ENCODE results near the gene OBSCN.

The OBSCN gene

DNA sequence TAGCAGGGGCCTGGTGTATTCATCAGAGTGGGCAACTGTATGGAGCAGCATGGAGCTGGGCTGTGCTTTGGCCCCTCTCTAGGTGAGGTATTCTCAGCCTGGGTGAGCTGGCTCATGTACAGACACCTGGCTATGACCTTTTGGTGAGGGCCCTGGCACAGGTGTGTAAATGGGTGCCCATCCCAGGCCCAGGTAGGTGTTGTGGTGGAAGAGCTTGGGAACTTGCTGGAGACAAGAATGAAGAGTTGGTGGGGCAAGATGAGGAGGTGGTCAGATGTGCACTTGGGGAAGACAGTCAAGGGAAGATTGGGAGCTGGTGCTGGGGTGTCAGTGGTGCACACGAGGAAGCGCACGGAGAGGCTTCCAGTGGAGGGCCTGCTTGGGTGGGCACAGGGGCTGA is 103.2 kb downstream of the OBSCN start:
- no peak for DNase-seq

DNA sequence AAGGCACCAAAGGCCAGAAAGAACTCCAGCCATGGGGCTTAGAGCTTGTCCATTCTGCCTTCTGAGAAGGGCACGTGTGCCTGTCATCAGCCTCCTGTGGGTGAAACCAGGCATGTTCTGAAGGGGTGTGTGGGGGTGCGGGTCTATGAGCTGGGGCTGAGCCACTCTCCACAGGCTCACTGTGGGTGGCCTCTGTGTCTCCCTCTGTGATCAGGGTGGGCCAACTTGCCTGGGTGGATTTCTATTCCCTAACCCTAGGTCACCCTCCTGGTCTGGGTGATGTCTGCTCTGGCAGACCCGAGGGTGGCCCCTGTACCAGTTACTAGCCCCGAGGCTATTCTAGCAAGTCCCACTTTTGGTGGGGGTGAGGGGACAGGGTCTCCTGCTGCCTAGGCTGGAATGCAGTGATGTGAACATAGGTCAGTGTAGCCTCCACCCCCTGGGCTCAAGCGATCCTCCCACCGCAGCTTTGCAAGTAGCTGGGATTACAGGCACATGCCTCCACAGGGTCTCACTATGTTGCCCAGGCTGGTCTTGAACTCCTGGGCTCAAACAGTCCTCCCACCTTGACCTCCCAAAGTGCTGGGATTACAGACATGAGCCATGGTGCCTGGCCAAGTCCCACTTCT is 104.4 kb downstream of the OBSCN start:
- no peak for DNase-seq

DNA sequence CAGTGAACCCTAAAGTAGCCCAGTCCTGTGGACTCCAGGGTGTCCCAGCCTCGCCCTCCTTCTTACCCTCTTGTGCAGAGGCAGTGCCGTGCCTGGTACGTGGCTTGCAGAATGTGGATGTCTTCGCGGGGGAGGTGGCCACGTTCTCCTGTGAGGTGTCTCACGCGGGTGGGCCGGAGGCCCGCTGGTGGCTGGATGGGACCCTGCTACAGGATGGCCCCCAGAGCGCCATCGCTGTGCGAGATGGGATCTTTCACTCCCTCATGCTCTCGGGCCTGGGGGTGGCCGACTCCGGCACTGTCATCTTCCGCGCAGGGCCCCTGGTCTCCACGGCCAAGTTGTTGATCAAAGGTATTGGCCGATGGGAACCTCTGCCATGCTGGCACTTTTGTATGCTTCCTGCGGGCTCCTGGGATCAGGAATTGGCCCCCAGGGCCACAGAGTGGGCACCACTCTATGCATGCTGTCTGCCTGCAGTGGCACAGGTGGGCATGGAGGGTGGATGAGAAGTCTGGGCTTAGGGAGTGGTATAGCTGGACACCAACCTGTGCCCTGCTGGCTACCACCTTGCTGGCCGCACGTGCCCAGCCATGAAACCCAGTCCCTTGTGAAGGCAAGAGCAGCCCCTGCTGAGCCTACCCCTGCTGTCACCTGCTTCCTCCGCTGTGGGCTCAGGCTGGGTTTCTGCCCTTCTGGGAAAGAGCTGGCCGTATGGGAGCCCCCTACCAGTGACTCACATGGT is 105.9 kb downstream of the OBSCN start:
- DNase-seq: no peak

DNA sequence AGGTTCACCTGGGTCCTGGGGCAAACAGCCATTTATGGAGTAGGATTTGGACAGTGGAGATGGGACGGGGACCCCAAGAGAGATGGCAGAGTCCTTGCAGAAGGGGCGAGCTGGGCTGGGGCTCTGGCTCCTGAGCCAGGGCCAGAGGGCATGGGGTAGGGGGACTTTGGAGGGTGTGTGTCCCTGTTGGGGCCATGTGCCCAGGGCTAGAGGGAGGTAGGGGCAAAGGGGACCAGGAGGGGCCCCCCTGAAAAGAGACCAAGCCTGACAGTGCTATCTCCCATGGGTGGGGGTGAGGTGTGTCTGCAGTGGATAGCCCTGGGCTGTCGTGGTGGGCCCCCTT is 106.4 kb downstream of the OBSCN start:
- no peak for DNase-seq

DNA sequence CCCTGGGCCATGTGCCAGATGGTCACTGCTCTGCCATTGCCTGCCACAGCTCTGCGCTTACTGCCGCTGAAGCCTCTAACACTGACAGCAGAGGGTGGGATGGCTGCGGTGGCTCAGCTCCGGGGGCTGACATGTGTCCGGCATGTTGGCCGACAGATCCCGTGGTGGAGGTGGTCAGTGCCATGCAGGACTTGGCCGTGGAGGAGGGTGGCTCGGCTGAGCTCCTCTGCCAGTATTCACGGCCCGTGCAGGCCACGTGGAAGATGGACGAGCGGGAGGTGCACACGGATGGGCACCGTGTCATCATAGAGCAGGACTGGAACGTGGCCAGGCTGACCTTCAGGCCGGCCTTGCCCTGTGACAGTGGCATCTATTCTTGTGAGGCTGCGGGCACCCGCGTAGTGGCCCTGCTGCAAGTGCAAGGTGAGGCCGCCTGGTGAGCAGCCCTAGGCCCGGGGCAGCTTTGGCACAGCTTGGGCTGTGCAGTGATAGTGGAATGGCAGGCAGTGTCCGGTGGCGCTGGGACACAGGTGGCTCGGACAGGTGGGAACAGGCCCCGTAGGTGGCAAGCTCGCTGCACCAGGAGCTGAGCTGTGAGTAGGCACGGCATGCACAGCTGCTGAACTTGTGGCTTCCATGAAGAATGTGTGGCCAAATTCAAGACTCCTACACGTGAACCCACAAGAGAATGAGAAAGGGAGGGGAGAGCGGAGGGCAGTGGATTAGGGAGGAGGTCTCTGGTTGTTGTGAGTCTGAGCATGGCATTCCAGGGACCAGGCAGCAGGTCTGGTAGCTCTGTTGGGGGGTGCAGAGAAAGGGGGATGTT is 107.0 kb downstream of the OBSCN start:
- no peak for DNase-seq

DNA sequence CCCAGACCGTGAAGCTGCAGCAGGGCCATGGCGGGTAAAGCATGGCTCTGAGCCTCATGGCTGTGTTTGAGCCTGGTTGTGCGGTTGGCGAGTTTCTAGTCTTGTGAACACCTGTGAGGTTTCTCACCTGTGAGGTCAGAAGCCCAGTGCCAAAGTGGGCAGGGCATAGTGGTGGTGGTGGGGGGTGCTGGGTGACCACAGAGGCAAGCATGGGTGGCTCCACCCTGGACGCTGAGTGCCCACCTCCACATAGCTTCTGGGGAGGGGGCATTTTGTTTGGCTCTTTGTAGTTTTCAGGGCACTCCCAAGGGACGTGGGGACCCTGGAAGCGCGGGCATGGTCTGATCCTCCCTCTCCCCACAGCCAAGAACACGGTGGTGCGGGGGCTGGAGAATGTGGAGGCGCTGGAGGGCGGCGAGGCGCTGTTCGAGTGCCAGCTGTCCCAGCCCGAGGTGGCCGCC is 107.7 kb downstream of the OBSCN start:
- DNase-seq: no peak

DNA sequence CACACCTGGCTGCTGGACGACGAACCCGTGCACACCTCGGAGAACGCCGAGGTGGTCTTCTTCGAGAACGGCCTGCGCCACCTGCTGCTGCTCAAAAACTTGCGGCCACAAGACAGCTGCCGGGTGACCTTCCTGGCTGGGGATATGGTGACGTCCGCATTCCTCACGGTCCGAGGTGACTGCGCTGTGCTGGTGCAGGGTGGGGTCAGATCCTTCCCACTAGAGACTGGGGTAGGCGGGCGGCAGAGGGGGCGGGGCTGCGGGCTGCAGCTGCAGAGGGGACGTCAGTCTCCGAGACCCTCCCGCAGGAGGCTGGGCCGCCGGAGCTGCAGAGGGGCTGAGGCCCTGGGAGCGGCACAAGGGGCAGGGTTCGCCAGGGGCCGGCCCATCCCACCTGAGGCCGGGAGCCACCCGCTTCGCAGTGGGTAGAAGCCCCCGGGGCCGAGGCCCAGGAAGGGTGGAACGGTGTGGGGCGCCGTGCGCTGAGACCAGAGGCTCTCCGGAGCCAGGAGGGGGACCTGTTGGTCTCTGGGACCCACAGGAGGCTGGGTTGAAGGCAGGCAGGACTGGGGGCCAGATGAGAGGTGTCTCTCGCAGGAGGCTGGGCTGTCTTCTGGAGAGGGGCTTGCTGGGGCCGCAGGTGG is 108.2 kb downstream of the OBSCN start:
- no peak for DNase-seq

DNA sequence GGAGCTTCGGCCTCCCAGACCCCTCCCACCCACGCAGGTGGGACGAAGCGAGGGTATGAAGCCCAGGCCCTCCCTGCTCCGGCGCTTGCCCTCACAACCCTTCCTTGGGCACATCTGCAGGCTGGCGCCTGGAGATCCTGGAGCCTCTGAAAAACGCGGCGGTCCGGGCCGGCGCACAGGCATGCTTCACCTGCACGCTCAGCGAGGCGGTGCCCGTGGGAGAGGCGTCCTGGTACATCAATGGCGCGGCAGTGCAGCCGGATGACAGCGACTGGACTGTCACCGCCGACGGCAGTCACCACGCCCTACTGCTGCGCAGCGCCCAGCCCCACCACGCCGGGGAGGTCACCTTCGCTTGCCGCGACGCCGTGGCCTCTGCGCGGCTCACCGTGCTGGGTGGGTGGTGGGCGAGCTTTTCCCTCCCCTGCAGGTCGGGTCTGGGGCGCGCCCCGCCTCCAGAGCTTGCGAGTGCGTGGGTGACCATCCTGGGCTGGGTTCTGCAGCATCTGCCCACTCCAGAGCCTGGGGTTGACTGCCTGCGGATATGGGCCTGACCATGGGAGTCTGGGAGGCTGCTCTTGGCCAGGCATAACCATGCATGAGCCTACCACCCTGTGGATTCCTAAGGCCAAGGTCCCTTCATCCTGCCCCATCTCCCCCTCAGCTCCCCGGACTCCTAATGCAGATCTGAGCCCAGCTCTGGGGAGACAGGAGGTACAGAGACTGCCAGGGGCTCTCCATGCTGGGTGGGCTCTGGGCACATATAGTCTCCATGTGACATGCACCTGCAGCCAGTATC is 108.9 kb downstream of the OBSCN start:
- DNase-seq: no peak

DNA sequence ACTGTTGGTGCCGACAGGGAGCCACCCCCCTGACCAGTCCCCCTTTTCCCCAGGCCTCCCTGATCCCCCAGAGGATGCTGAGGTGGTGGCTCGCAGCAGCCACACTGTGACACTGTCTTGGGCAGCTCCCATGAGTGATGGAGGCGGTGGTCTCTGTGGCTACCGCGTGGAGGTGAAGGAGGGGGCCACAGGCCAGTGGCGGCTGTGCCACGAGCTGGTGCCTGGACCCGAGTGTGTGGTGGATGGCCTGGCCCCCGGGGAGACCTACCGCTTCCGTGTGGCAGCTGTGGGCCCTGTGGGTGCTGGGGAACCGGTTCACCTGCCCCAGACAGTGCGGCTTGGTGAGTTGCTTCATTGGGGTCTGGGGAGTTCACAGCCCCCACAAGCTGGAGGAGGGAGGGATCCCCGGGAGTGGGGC is 109.6 kb downstream of the OBSCN start:
- no peak for DNase-seq

DNA sequence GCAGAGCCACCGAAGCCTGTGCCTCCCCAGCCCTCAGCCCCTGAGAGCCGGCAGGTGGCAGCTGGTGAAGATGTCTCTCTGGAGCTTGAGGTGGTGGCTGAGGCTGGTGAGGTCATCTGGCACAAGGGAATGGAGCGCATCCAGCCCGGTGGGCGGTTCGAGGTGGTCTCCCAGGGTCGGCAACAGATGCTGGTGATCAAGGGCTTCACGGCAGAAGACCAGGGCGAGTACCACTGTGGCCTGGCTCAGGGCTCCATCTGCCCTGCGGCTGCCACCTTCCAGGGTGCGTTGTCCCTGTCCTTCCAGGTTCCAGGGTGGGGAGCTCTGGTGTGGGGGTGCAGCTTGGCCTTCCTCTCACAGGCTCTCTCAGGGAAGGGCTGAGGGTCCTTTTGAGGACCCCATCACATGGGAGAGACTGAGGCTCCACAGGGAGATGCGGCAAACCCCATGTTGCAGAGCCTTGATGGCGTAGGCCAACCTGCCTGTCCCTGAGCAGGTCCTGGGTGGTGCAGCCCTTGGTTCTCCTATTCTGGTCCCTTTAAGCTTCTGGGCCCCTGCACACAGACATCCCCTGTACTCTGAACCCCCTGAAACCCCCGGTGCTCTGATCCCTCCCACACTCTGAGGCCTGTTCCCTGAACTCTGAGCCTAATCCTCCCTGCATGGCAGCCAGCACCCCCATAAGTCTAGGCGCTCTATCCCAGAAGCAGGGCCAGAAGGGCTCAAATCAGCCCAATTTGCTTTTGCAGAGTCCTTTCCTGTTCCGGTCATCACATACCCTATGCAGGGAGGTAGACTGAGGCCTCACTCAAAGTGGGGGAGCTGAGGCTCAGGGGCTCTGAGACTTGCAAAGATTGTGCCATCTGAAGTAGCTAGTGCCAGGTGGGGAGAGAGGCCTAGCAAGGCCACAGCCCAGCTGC is 110.3 kb downstream of the OBSCN start:
- DNase-seq: no peak

DNA sequence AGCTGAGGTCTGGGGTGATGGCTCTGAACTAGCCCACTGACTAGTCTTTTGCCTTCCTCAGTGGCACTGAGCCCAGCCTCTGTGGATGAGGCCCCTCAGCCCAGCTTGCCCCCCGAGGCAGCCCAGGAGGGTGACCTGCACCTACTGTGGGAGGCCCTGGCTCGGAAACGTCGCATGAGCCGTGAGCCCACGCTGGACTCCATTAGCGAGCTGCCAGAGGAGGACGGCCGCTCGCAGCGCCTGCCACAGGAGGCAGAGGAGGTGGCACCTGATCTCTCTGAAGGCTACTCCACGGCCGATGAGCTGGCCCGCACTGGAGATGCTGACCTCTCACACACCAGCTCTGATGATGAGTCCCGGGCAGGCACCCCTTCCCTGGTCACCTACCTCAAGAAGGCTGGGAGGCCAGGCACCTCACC is 111.0 kb downstream of the OBSCN start:
- DNase-seq: no peak

DNA sequence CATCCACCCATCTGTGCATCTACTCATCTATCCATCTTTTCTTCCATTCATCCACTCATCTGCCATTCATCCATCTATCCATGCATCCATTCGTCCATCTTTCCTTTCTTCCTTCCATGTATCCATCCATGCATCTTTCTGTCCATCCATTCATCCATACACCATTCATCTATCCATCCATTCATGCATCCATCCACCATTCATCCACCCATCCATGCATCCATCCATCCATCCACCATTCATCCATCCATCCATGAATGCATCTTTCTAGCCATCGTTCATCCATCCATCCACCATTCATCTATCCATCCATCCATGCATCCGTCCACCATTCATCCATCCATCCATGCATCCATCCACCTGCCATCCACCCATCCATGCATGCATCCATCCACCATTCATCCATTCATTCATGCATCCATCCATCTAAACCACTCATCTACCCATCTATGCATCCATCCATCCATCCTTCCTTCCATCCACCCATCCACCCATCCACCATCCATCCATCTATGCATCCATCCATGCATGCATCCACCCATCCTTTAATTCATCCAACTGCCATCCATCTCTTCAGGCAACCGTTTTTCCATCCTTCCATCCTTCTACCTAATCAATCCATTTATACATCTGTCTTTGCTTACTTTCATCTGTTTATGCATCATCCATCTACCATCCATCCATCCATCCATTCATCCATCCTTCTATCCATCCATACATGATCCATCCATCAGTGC is 111.7 kb downstream of the OBSCN start:
- no peak for DNase-seq

DNA sequence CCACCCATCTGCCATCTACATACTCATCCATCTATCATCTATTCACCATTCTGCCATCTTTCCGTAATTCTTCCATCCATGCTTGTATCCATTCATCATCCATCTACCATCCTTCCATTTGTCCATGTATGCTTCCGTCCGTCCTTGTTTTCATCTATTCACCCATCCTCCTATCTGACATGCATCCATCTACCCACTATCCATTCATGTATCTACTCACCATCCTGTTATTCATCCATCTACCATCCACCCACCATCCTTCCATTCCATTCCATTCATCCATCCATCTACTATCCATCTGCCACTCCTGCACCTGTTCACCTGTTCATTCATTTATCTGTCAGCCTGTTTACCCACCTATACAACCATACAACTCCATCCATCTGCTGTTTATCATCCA is 112.5 kb downstream of the OBSCN start:
- no peak for DNase-seq

DNA sequence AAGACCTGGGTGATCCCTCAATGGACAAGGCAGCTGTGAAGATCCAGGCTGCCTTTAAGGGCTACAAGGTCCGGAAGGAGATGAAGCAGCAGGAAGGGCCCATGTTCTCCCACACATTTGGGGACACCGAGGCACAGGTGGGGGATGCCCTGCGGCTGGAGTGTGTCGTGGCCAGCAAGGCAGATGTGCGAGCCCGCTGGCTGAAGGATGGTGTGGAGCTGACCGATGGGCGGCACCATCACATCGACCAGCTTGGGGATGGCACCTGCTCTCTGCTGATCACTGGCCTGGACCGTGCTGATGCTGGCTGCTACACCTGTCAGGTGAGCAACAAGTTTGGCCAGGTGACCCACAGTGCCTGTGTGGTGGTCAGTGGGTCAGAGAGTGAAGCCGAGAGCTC is 113.6 kb downstream of the OBSCN start:
- no peak for DNase-seq

DNA sequence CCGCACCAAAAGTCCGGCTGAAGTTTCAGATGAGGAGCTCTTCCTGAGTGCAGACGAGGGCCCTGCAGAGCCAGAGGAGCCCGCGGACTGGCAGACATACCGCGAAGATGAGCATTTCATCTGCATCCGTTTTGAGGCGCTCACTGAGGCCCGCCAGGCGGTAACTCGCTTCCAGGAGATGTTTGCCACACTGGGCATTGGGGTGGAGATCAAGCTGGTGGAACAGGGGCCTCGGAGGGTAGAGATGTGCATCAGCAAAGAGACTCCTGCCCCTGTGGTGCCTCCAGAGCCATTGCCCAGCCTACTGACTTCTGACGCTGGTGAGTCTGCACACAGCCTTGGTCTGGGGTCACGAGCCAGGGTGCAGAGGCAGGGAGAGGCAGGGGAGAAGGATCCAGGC is 114.1 kb downstream of the OBSCN start:
- DNase-seq: no peak

DNA sequence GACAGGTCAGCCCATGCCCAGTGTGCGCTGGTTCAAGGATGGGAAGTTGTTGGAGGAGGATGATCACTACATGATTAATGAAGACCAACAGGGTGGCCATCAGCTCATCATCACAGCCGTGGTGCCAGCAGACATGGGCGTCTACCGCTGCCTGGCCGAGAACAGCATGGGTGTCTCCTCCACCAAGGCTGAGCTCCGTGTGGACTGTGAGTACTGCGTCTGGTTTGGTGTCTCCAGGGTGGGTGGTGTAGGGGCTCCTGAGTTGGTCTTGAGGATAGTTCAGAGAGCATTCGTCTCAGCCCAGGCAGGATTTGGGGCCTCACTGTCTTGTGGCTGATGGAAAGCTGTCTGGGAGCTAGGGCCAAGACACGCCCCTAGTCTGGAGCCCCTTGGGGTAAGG is 115.6 kb downstream of the OBSCN start:
- no peak for DNase-seq

DNA sequence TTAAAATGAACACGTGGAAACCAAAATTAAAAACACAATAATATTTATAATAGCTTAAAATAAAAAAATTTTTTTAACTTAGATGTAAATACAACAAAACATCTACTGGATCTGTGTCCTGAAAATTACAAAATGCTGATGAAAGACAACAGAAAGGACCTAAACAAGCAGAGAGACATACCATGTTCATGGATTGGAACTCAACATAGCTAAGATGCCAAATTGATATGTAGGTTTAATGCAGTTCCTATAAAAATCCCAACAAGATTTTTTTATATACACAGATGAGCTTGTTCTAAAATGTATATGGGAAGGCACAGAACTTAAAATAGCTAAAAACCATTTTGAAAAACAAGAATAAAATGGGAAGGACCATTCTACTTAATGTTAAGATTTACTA is 117.4 kb downstream of the OBSCN start:
- no peak for DNase-seq

DNA sequence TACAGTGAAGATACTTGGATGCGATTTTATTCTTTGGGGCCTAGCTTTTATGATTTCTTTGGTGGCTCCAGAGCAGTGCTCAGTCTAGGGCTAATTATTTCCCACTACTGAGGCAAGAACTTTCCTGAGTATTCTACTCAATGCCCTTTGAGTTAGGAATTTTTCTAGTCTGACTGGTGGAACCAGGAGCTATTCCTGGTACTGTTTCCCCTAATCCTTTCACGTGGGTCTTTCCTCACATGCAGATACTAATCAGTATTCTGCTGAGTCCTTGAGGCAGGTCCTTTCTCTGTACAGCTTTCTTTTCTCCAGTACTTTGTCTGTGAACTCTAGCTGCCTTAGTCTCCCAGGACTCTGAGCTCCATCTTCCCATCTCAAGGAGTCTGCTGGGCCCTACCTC is 122.0 kb downstream of the OBSCN start:
- no peak for DNase-seq

DNA sequence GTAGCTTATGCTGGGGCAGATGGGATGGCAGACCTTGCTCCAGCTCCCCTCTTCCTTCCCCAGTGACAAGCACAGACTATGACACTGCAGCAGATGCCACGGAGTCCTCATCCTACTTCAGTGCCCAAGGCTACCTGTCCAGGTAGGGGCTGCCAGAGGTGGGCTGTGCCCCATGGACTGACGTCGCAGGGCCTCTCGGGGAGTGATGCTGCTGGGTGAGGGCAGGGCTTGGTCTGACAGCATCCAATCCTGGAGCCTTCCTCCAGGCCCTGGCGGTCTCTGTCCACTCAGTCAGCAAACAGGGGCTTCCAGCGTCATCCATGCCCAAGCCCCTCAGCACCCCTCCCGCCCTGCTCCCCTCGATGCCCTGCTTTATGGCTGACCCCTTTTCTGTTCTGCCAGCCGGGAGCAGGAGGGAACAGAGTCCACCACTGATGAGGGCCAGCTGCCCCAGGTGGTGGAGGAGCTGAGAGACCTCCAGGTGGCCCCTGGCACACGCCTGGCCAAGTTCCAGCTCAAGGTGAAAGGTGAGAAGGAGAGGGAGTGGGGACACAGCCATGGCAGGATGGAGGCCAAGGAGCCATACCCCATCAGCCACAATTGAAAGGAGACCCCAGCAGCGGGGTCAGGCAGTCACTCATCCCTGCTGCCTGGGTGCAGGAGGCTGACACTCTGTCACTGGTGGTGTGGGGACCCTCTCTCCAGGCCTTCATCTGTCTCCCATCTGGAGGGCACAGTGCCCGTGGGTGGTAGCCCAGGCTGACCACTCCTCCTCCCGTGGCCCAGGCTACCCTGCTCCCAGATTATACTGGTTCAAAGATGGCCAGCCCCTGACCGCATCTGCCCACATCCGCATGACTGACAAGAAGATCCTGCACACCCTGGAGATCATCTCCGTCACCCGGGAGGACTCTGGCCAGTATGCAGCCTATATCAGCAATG is 125.2 kb downstream of the OBSCN start:
- DNase-seq: no peak

DNA sequence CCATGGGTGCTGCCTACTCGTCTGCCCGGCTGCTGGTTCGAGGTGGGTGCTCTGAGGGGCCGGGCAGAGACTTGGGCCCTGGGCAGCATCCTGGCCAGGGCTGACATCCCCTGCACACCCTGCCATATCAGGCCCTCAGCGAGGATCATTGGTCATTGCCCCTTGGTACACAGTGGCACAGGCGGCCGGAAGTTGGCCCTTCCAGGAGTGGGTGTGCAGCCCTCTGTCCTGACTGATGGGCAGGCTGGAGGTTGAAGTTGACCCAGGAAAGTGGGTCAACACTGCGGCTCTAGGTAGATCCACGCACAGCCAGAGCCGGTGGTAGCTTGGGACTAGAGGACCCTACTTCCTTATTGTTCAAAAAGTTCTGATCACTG is 125.9 kb downstream of the OBSCN start:
- DNase-seq: no peak
